H1 (cell line): ENCODE data around the gene CCP110. TPM values are rescaled to one million over a fixed set of nuclear protein-coding genes. Genes with fewer than 3 reads are reported as not detected.

Source experiments
- CTCF ChIA-PET: fragments of 300-600 bp; sonication (Branson Sonifier 250); formaldehyde crosslinking; loops from one replicate; lab custom pipeline; 2021; ENCODE audit not compliant: partially characterized antibody; lab: Charles Lee
- POLR2A ChIA-PET: fragments of 300-600 bp; sonication (Branson Sonifier 250); formaldehyde crosslinking; loops from one replicate; lab custom pipeline; 2021; ENCODE audit warnings: inconsistent platforms; ENCODE audit not compliant: partially characterized antibody; lab: Charles Lee
- DNase-seq, 2 experiments: peaks; one replicate each; pipeline versions ENCODE4 v3.0.0 to v3.0.0-alpha.2; 2010 to 2022; ENCODE audit warnings: low spot score in 2 of 2, low read depth in 1 of 2, mixed read lengths in 1 of 2
- FAIRE-seq: peaks from 2 replicates; lab custom pipeline; 2011; peaks lifted over from hg19 to GRCh38; lab: Jason Lieb, UNC
- H2AFZ ChIP-seq: 2 replicates; pipeline ENCODE4 v1.8.1; 2012; ENCODE audit warnings: low read length, inconsistent platforms
- H2AK5ac ChIP-seq: 2 replicates; pipeline ENCODE4 v1.6.1; 2013; ENCODE audit warnings: low read depth, low read length
- H2BK120ac ChIP-seq: replicated peaks from 2 replicates; pipeline ENCODE3; 2013; ENCODE audit warnings: low read depth, low read length, inconsistent platforms
- H2BK12ac ChIP-seq: 2 replicates; pipeline ENCODE4 v1.6.1; 2013; ENCODE audit warnings: low read depth, low read length
- H2BK15ac ChIP-seq: 2 replicates; pipeline ENCODE4 v1.6.1; 2013; ENCODE audit warnings: low read length
- H2BK20ac ChIP-seq: 2 replicates; pipeline ENCODE4 v1.6.1; 2013; ENCODE audit warnings: low read length
- H2BK5ac ChIP-seq: 2 replicates; pipeline ENCODE4 v1.6.1; 2013; ENCODE audit warnings: low read depth, low read length
- H3K14ac ChIP-seq: 2 replicates; pipeline ENCODE4 v1.6.1; 2013; ENCODE audit warnings: inconsistent platforms; ENCODE audit not compliant: insufficient read length
- H3K18ac ChIP-seq: 2 replicates; pipeline ENCODE4 v1.6.1; 2013; ENCODE audit warnings: low read length; ENCODE audit errors: extremely low read depth
- H3K23ac ChIP-seq: 2 replicates; pipeline ENCODE4 v1.6.1; 2013; ENCODE audit warnings: inconsistent platforms; ENCODE audit not compliant: insufficient read length
- H3K23me2 ChIP-seq: 2 replicates; pipeline ENCODE4 v1.6.1; 2013; ENCODE audit warnings: low read depth, low read length
- H3K27ac ChIP-seq: 2 replicates; pipeline ENCODE4 v1.6.1; 2011; ENCODE audit warnings: low read depth, low read length, inconsistent platforms
- H3K27me3 ChIP-seq, 4 experiments: replicated peaks in 1 of 4; 1 replicate in 1 of 4; 2 replicates in 3 of 4; pipeline versions ENCODE4 v1.6.1 to v1.8.1; 2011 to 2013; ENCODE audit warnings: low read length in 3 of 4, mild to moderate bottlenecking in 3 of 4, inconsistent platforms in 2 of 4, mixed read lengths in 2 of 4, moderate library complexity in 1 of 4; ENCODE audit not compliant: control insufficient read depth in 3 of 4, insufficient read depth in 3 of 4; ENCODE audit errors: extremely low read depth in 1 of 4
- H3K36me3 ChIP-seq, 4 experiments: 2 replicates each; pipeline versions ENCODE4 v1.6.1 to v1.8.1; 2011 to 2013; ENCODE audit warnings: mild to moderate bottlenecking in 4 of 4, low read length in 3 of 4, moderate library complexity in 2 of 4, control low read depth in 1 of 4, inconsistent platforms in 1 of 4; ENCODE audit not compliant: insufficient read depth in 4 of 4, control insufficient read depth in 2 of 4
- H3K4ac ChIP-seq: replicated peaks from 2 replicates; pipeline ENCODE3; 2013; ENCODE audit warnings: low read length, low read depth, mixed read lengths, inconsistent platforms; ENCODE audit not compliant: insufficient read length
- H3K4me1 ChIP-seq, 4 experiments: replicated peaks in 1 of 4; 1 replicate in 1 of 4; 2 replicates in 3 of 4; pipeline versions ENCODE4 v1.6.1 to v1.8.1; 2011 to 2013; ENCODE audit warnings: low read length in 3 of 4, inconsistent platforms in 2 of 4, mixed read lengths in 1 of 4; ENCODE audit not compliant: insufficient read depth in 4 of 4, control insufficient read depth in 3 of 4
- H3K4me2 ChIP-seq, 2 experiments: 2 replicates each; pipeline versions ENCODE4 v1.6.1 to v1.8.1; 2011 to 2013; ENCODE audit warnings: low read depth in 2 of 2, low read length in 2 of 2, control low read depth in 1 of 2, inconsistent platforms in 1 of 2, mild to moderate bottlenecking in 1 of 2; ENCODE audit not compliant: insufficient read depth in 1 of 2
- H3K4me3 ChIP-seq, 4 experiments: fragments of 200-600, 300-600 bp in 1 of 4; sonication (generic), shearing (Covaris generic), sonication (Bioruptor Twin) in 1 of 4; 2 replicates each; pipeline versions ENCODE4 v1.5.1 to v1.8.1; 2011 to 2016; ENCODE audit warnings: low read length in 4 of 4, low read depth in 3 of 4, control low read depth in 2 of 4, inconsistent platforms in 2 of 4, mild to moderate bottlenecking in 2 of 4, mixed read lengths in 1 of 4, moderate library complexity in 1 of 4; ENCODE audit not compliant: insufficient read depth in 2 of 4; ENCODE audit errors: extremely low read depth in 1 of 4
- H3K56ac ChIP-seq: replicated peaks from 2 replicates; pipeline ENCODE3; 2013; ENCODE audit warnings: low read depth, mild to moderate bottlenecking, mixed read lengths, low read length, inconsistent platforms; ENCODE audit not compliant: insufficient read length
- H3K79me1 ChIP-seq: 2 replicates; pipeline ENCODE4 v1.6.1; 2013; ENCODE audit warnings: low read depth, low read length, control low read depth
- H3K79me2 ChIP-seq, 2 experiments: 2 replicates each; pipeline versions ENCODE4 v1.6.1 to v1.8.1; 2012 to 2013; ENCODE audit warnings: low read length in 2 of 2, mild to moderate bottlenecking in 2 of 2, inconsistent platforms in 1 of 2; ENCODE audit not compliant: insufficient read depth in 2 of 2, control insufficient read depth in 1 of 2
- H3K9ac ChIP-seq, 4 experiments: replicated peaks in 1 of 4; 1 replicate in 1 of 4; 2 replicates in 3 of 4; pipeline versions ENCODE4 v1.6.1 to v1.8.1; 2011 to 2013; ENCODE audit warnings: low read depth in 3 of 4, low read length in 3 of 4, control low read depth in 2 of 4, mild to moderate bottlenecking in 2 of 4, moderate library complexity in 2 of 4, inconsistent platforms in 1 of 4; ENCODE audit errors: extremely low read depth in 1 of 4
- H3K9me3 ChIP-seq, 2 experiments: 2 replicates each; pipeline versions ENCODE4 v1.6.1 to v1.8.1; 2012 to 2013; ENCODE audit warnings: mild to moderate bottlenecking in 2 of 2, moderate library complexity in 2 of 2, control low read depth in 1 of 2, inconsistent platforms in 1 of 2, low read depth in 1 of 2, low read length in 1 of 2, mixed read lengths in 1 of 2; ENCODE audit not compliant: insufficient read depth in 2 of 2
- H4K20me1 ChIP-seq, 2 experiments: replicated peaks in 1 of 2; 2 replicates each; pipeline versions ENCODE3 to v1.8.1; 2011 to 2013; ENCODE audit warnings: inconsistent platforms in 2 of 2, low read length in 2 of 2, mild to moderate bottlenecking in 1 of 2; ENCODE audit not compliant: insufficient read depth in 2 of 2, control insufficient read depth in 1 of 2
- H4K5ac ChIP-seq: 2 replicates; pipeline ENCODE4 v1.6.1; 2013; ENCODE audit warnings: low read length, low read depth, mixed read lengths, inconsistent platforms; ENCODE audit not compliant: insufficient read length
- H4K8ac ChIP-seq: 2 replicates; pipeline ENCODE4 v1.8.0; 2013; ENCODE audit warnings: mild to moderate bottlenecking, moderate library complexity, low read length, inconsistent platforms; ENCODE audit not compliant: insufficient read depth; ENCODE audit errors: extremely low read depth
- H4K91ac ChIP-seq: replicated peaks from 2 replicates; pipeline ENCODE3; 2013; ENCODE audit warnings: low read length, mixed read lengths, inconsistent platforms; ENCODE audit not compliant: insufficient read length
- BCL11A ChIP-seq, 2 experiments: IDR thresholded peaks; one replicate each; pipeline ENCODE4 v1.6.1; 2011; ENCODE audit warnings: low read depth in 2 of 2, low read length in 2 of 2, mild to moderate bottlenecking in 2 of 2
- SP2 ChIP-seq: IDR thresholded peaks from 2 replicates; pipeline ENCODE4 v1.6.1; 2012; ENCODE audit warnings: mild to moderate bottlenecking, low read length, inconsistent platforms
- TAF1 ChIP-seq: IDR thresholded peaks from 2 replicates; pipeline ENCODE4 v1.6.1; 2011; ENCODE audit warnings: mild to moderate bottlenecking, low read depth, low read length
- TCF12 ChIP-seq: IDR thresholded peaks from 2 replicates; pipeline ENCODE4 v1.6.1; 2011; ENCODE audit warnings: low read depth, mild to moderate bottlenecking, low read length
- WGBS, 2 experiments: shearing (Covaris generic) in 1 of 2; methylation state at CpG; one replicate each; pipeline versions ENCODE4 v1.1.6 to v1.1.7; 2013 to 2015; ENCODE audit warnings: low lambda C conversion rate in 2 of 2, mixed read lengths in 2 of 2, inconsistent platforms in 1 of 2, low coverage in 1 of 2, missing lambda C conversion rate in 1 of 2; ENCODE audit not compliant: insufficient replicate concordance in 2 of 2, insufficient coverage in 1 of 2, insufficient read length in 1 of 2; ENCODE audit errors: extremely low coverage in 1 of 2, missing lambda C conversion rate in 1 of 2; 5-methylcytosine and 5-hydroxymethylcytosine counted together
- polyA plus RNA-seq, 7 experiments: library from polyadenylated mRNA; depleted of rRNA in 3 of 7; stranded (reverse) in 5 of 7; unstranded in 2 of 7; fragments of >200 nt in 5 of 7; fragments of 200-250 nt in 2 of 7; gene quantifications; 1 replicate in 5 of 7; 2 replicates in 1 of 7; 4 replicates in 1 of 7; pipeline versions ENCODE4 v1.2.1 to v1.2.3, GENCODE V29; 2011 to 2013; ENCODE audit warnings: missing spikeins in 2 of 7, mixed read lengths in 2 of 7
- total RNA-seq: library from RNA; stranded (reverse); fragmentation: NEBNext Ultra II Directional; extraction: Animal tissue kit (Norgen Biotek cat#: 25700); gene quantifications from 2 replicates; pipeline ENCODE4 v1.2.1, GENCODE V29; 2021

CCP110 gene
- total and polyA plus RNA-seq, 2 of the 8 experiments (the other 6 are each of a cell fraction or from before 2014, with no cell fraction given), result 3.2 to 19.8 TPM

- CTCF ChIA-PET, result interaction anchor here (0.6 to 1.4 kb wide), 4 partner anchors 13 to 1674 kb away, joined by 3 read pairs; no protein-coding TSS in a partner anchor
- Histone ChIP-seq H3K27ac (no peak overlapping the region), H3K4me3 (no peak overlapping the region), H3K4ac (no peak overlapping the region), H4K91ac (no peak overlapping the region), H4K5ac (no peak overlapping the region), H3K4me1 (no peaks in the 10 kb centered on the region), H4K8ac (no peak overlapping the region), H3K9ac (no peak overlapping the region), H3K79me2 (peaks cover 0 to 4% of the 10 kb centered on the region in 2 experiments; a peak in 1 of 4 replicates), H2BK5ac (no peak overlapping the region), H2BK15ac (no peak overlapping the region), H3K27me3 (no peaks in the 10 kb centered on the region), H3K56ac (no peak overlapping the region), H3K4me2 (no peak overlapping the region), H4K20me1 (peaks cover 0 to 5% of the 10 kb centered on the region in 2 experiments), H3K23ac (no peak overlapping the region), H3K9me3 (0 out of 4 replicates have a peak, but pooled peaks cover 0 to 3% of the 10 kb centered on the region in 2 experiments), H3K79me1 (peaks cover 3% of the 10 kb centered on the region; the same call in 1 of the 2 replicates), H2BK20ac (no peak overlapping the region), H2BK120ac (no peak overlapping the region), H3K14ac (no peak overlapping the region), H2AK5ac (no peak overlapping the region), H2BK12ac (no peak overlapping the region), H3K23me2 (no peaks in the 10 kb centered on the region), H3K36me3 (peaks cover 0 to 27% (median 7%) of the 10 kb centered on the region in 4 experiments; a peak in 5 of 8 replicates), H2AFZ (no peak overlapping the region), H3K18ac (no peak overlapping the region)
- FAIRE-seq (no peak), DNase-seq (peak in 1 of 2 experiments; percentile 16)
- WGBS, 2 experiments, result 94% methylated on average over 8 of the region's 8 CpGs; no CpG with 5 or more reads in 1 of the 2 experiments
- POLR2A ChIA-PET, result interaction anchor here (1.6 kb wide), 1 partner anchor 12 kb away, joined by 3 read pairs; the partner anchor contains the start of gene VPS35L
- TF ChIP-seq TCF12, result no peak
- TF ChIP-seq TAF1, result no peak
- TF ChIP-seq BCL11A (IDR thresholded peaks at IDR 0.05; ENCODE audit: low read depth in 2 of 2, low read length in 2 of 2), result no peak
- no peak for TF ChIP-seq SP2
Measured at GRCh38 chr16:19567560-19567959, 43.8 kb downstream of the CCP110 start.
